Lower leg skin (tissue), 3 donors: ENCODE measurements around the gene HDLBP.

Source experiments
- POLR2A ChIP-seq, 2 donors: fragments of 450-650 bp; IDR thresholded peaks; one replicate each; pipeline ENCODE4 v1.6.1; 2016 to 2017; ENCODE audit warnings: antibody characterized with exemption in 2 of 2, mild to moderate bottlenecking in 1 of 2, moderate library complexity in 1 of 2
- TF ChIP-seq, protein P1 (sequence below), 3 donors: fragments of 450-650 bp; IDR thresholded peaks; one replicate each; pipeline ENCODE4 v1.5.1; 2016; ENCODE audit warnings: antibody characterized with exemption in 3 of 3, mild to moderate bottlenecking in 3 of 3, moderate library complexity in 2 of 3

DNA sequence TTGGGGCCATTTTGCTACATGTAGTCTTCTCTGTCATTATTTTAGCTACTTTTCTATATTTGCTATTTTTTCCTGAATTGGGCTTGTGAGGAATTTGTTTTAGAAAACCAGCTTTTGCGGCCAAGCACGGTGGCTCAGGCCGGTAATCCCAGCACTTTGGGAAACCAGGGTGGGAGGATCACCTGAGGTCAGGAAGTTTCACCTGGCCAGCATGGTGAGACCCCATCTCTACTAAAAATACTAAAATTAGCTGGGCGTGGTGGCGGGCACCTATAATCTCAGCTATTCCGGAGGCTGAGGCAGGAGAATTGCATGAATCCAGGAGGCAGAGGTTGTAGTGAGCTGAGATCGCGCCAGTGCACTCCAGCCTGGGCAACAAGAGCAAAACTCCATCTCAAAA, 4.9 kb upstream of the HDLBP start:
- TF ChIP-seq, protein P1, sequence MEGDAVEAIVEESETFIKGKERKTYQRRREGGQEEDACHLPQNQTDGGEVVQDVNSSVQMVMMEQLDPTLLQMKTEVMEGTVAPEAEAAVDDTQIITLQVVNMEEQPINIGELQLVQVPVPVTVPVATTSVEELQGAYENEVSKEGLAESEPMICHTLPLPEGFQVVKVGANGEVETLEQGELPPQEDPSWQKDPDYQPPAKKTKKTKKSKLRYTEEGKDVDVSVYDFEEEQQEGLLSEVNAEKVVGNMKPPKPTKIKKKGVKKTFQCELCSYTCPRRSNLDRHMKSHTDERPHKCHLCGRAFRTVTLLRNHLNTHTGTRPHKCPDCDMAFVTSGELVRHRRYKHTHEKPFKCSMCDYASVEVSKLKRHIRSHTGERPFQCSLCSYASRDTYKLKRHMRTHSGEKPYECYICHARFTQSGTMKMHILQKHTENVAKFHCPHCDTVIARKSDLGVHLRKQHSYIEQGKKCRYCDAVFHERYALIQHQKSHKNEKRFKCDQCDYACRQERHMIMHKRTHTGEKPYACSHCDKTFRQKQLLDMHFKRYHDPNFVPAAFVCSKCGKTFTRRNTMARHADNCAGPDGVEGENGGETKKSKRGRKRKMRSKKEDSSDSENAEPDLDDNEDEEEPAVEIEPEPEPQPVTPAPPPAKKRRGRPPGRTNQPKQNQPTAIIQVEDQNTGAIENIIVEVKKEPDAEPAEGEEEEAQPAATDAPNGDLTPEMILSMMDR (IDR thresholded peaks at IDR 0.05), result no peak
- no peak for TF ChIP-seq POLR2A (IDR thresholded peaks at IDR 0.05)
